Neural cell (in vitro differentiated cells): ENCODE results near the gene ADORA1. TPM values are rescaled to one million over a fixed set of nuclear protein-coding genes. Genes with fewer than 3 reads are reported as not detected.

Source experiments
- H2AFZ ChIP-seq: fragments of 200-600, 300-800 bp; sonication (generic), shearing (Covaris generic); 2 replicates; pipeline ENCODE4 v1.6.0; 2014; ENCODE audit warnings: low read depth, mild to moderate bottlenecking, antibody characterized with exemption, low read length, moderate library complexity
- H3F3A ChIP-seq: fragments of 200-600 bp; shearing (Covaris generic); 2 replicates; pipeline ENCODE4 v1.6.1; 2016; ENCODE audit warnings: mild to moderate bottlenecking, moderate library complexity, mixed read lengths, antibody characterized with exemption, low read length; ENCODE audit not compliant: insufficient read depth, poor library complexity, severe bottlenecking
- H3K27ac ChIP-seq: fragments of 200-600, 300-800 bp; sonication (generic), shearing (Covaris generic); 2 replicates; pipeline ENCODE4 v1.5.1; 2014; ENCODE audit warnings: mild to moderate bottlenecking, low read length, moderate library complexity
- H3K27me3 ChIP-seq: fragments of 300-800, 200-600 bp; sonication (generic), shearing (Covaris generic); 2 replicates; pipeline ENCODE4 v1.6.0; 2014; ENCODE audit warnings: mild to moderate bottlenecking, low read depth, low read length, moderate library complexity; ENCODE audit not compliant: insufficient read depth
- H3K36me3 ChIP-seq: fragments of 300-800, 200-600 bp; sonication (generic), shearing (Covaris generic); 2 replicates; pipeline ENCODE4 v1.5.1; 2014; ENCODE audit warnings: mild to moderate bottlenecking, antibody characterized with exemption, low read length, moderate library complexity; ENCODE audit not compliant: insufficient read depth
- H3K4me2 ChIP-seq: fragments of 300-800, 200-600 bp; sonication (generic), shearing (Covaris generic); 2 replicates; pipeline ENCODE4 v1.6.0; 2014; ENCODE audit warnings: mild to moderate bottlenecking, low read length
- H3K4me3 ChIP-seq: fragments of 300-800, 200-600 bp; sonication (generic), shearing (Covaris generic); 2 replicates; pipeline ENCODE4 v1.5.1; 2014; ENCODE audit warnings: mild to moderate bottlenecking, low read length, moderate library complexity
- H3K79me2 ChIP-seq: fragments of 200-600 bp; shearing (Covaris generic); replicated peaks from 2 replicates; pipeline ENCODE4 v1.6.0; 2014; ENCODE audit warnings: mild to moderate bottlenecking, low read length, moderate library complexity; ENCODE audit not compliant: insufficient read depth
- H3K9ac ChIP-seq: fragments of 300-800, 200-600 bp; sonication (generic), shearing (Covaris generic); 2 replicates; pipeline ENCODE4 v1.6.1; 2016; ENCODE audit warnings: mild to moderate bottlenecking, low read length, mixed read lengths
- H3K9me2 ChIP-seq: fragments of 200-600 bp; shearing (Covaris generic); 2 replicates; pipeline ENCODE4 v1.6.1; 2016; ENCODE audit warnings: mild to moderate bottlenecking, low read length, mixed read lengths; ENCODE audit not compliant: insufficient read depth
- H3K9me3 ChIP-seq: fragments of 200-600, 300-800 bp; sonication (generic), shearing (Covaris generic); 2 replicates; pipeline ENCODE4 v1.6.1; 2016; ENCODE audit warnings: mild to moderate bottlenecking, mixed run types, low read length, moderate library complexity, mixed read lengths
- H4K20me1 ChIP-seq: fragments of 200-600 bp; shearing (Covaris generic); 2 replicates; pipeline ENCODE4 v1.6.1; 2016; ENCODE audit warnings: mild to moderate bottlenecking, mixed run types; ENCODE audit not compliant: insufficient read depth
- EP300 ChIP-seq: fragments of 450-650 bp; conservative IDR thresholded peaks from 2 replicates; pipeline ENCODE4 v1.6.1; 2014; ENCODE audit warnings: antibody characterized with exemption, mild to moderate bottlenecking, moderate library complexity; ENCODE audit not compliant: poor library complexity, severe bottlenecking
- EZH2 ChIP-seq: fragments of 200-600, 300-800 bp; shearing (Covaris generic), sonication (generic); IDR thresholded peaks from 2 replicates; pipeline ENCODE4 v1.6.1; 2014; ENCODE audit warnings: antibody characterized with exemption, low read length, borderline replicate concordance, mild to moderate bottlenecking; ENCODE audit not compliant: insufficient read depth, poor library complexity, severe bottlenecking
- MXI1 ChIP-seq: fragments of 450-650 bp; conservative IDR thresholded peaks from 2 replicates; pipeline ENCODE4 v1.6.1; 2014; ENCODE audit warnings: antibody characterized with exemption, mild to moderate bottlenecking; ENCODE audit not compliant: poor library complexity, severe bottlenecking
- POLR2AphosphoS5 ChIP-seq: IDR thresholded peaks from 2 replicates; pipeline ENCODE4 v1.6.1; 2012
- RAD21 ChIP-seq: fragments of 450-650 bp; conservative IDR thresholded peaks from 2 replicates; pipeline ENCODE4 v1.6.1; 2014; ENCODE audit warnings: antibody characterized with exemption, mild to moderate bottlenecking, moderate library complexity
- SMC3 ChIP-seq: fragments of 450-650 bp; conservative IDR thresholded peaks from 2 replicates; pipeline ENCODE4 v1.6.1; 2014; ENCODE audit warnings: antibody characterized with exemption, mild to moderate bottlenecking, moderate library complexity; ENCODE audit not compliant: poor library complexity
- TAF1 ChIP-seq: IDR thresholded peaks from 2 replicates; pipeline ENCODE4 v1.6.1; 2012; ENCODE audit warnings: low read depth
- polyA plus RNA-seq: library from polyadenylated mRNA; depleted of rRNA; stranded (reverse); fragments of >200 nt; gene quantifications from 2 replicates; pipeline ENCODE4 v1.2.3, GENCODE V29; 2014
- TF ChIP-seq, protein P1 (sequence below): IDR thresholded peaks from 2 replicates; pipeline ENCODE4 v1.6.1; 2012; ENCODE audit warnings: borderline replicate concordance
- TF ChIP-seq, protein P2 (sequence below): fragments of 450-650 bp; IDR thresholded peaks from 2 replicates; pipeline ENCODE4 v1.5.1; 2014; ENCODE audit warnings: antibody characterized with exemption, mild to moderate bottlenecking, moderate library complexity; ENCODE audit not compliant: poor library complexity, severe bottlenecking

ADORA1 gene
- polyA plus RNA-seq, 1 donor from 2014 or later = 7.2 TPM

DNA sequence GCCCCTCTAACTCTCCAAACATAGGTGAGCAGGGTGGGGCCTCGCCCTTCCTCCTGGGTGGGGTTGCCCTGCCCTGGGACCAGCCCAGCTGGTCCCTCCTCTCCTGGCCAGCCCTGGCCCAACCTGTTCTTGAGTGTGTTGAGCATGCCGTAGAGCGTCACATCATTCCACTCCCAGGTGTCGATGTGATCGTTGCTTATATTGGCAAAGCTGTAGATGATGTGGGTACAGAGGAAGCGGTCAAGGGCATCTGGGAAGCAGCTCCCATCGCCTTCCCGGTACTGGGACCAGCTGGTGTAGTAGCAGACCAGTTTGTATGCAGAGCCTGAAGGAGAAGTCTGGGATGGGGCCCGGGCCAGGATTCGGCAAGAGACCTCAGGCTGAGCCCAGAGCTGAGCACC lies 57.5 kb downstream of the ADORA1 start:
- Histone ChIP-seq H3K27ac (no peak overlapping the region), H3K4me2 (no peak overlapping the region), H3K27me3 (no peaks in the 10 kb centered on the region), H3F3A (no peaks in the 10 kb centered on the region), H3K9ac (no peak overlapping the region), H3K79me2 (no peaks in the 10 kb centered on the region), H3K4me3 (no peak overlapping the region), H3K9me2 (no peaks in the 10 kb centered on the region), H3K36me3 (no peaks in the 10 kb centered on the region), H2AFZ (no peak overlapping the region), H4K20me1 (no peaks in the 10 kb centered on the region), H3K9me3 (no peaks in the 10 kb centered on the region)
- TF ChIP-seq, protein P1, sequence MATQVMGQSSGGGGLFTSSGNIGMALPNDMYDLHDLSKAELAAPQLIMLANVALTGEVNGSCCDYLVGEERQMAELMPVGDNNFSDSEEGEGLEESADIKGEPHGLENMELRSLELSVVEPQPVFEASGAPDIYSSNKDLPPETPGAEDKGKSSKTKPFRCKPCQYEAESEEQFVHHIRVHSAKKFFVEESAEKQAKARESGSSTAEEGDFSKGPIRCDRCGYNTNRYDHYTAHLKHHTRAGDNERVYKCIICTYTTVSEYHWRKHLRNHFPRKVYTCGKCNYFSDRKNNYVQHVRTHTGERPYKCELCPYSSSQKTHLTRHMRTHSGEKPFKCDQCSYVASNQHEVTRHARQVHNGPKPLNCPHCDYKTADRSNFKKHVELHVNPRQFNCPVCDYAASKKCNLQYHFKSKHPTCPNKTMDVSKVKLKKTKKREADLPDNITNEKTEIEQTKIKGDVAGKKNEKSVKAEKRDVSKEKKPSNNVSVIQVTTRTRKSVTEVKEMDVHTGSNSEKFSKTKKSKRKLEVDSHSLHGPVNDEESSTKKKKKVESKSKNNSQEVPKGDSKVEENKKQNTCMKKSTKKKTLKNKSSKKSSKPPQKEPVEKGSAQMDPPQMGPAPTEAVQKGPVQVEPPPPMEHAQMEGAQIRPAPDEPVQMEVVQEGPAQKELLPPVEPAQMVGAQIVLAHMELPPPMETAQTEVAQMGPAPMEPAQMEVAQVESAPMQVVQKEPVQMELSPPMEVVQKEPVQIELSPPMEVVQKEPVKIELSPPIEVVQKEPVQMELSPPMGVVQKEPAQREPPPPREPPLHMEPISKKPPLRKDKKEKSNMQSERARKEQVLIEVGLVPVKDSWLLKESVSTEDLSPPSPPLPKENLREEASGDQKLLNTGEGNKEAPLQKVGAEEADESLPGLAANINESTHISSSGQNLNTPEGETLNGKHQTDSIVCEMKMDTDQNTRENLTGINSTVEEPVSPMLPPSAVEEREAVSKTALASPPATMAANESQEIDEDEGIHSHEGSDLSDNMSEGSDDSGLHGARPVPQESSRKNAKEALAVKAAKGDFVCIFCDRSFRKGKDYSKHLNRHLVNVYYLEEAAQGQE = no peak
- TF ChIP-seq, protein P2, sequence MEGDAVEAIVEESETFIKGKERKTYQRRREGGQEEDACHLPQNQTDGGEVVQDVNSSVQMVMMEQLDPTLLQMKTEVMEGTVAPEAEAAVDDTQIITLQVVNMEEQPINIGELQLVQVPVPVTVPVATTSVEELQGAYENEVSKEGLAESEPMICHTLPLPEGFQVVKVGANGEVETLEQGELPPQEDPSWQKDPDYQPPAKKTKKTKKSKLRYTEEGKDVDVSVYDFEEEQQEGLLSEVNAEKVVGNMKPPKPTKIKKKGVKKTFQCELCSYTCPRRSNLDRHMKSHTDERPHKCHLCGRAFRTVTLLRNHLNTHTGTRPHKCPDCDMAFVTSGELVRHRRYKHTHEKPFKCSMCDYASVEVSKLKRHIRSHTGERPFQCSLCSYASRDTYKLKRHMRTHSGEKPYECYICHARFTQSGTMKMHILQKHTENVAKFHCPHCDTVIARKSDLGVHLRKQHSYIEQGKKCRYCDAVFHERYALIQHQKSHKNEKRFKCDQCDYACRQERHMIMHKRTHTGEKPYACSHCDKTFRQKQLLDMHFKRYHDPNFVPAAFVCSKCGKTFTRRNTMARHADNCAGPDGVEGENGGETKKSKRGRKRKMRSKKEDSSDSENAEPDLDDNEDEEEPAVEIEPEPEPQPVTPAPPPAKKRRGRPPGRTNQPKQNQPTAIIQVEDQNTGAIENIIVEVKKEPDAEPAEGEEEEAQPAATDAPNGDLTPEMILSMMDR = no peak
- TF ChIP-seq EZH2 = no peak
- no peak for TF ChIP-seq RAD21
- no peak for TF ChIP-seq POLR2AphosphoS5
- no peak for TF ChIP-seq MXI1
- TF ChIP-seq EP300 = no peak
- no peak for TF ChIP-seq TAF1
- TF ChIP-seq SMC3 = no peak

DNA sequence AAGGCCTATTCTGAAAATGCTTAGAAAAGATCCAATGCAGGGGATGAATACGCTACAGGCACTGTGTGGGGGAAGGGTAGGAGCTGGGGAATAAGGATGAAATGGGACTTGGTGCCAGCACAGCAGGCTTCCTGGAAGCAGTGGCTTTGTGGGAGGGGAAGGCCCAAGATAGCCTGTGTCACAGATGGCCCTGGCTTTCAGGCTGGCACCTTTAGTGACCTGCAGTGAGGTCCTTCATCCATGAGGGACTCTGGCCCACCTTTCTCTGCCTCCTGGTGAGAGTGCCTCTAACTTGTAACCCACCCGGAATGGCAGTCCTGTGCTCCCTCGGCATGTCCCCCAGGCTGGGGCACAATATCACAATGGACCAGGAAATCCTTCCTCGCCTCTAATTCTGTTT lies 58.1 kb downstream of the ADORA1 start:
- H3K4me2 ChIP-seq = no peak overlapping the region
- no peaks in the 10 kb centered on the region for H3K9me3 ChIP-seq
- H3K27ac ChIP-seq = no peak overlapping the region
- no peaks in the 10 kb centered on the region for H3K36me3 ChIP-seq
- H3K9me2 ChIP-seq = no peaks in the 10 kb centered on the region
- no peak overlapping the region for H2AFZ ChIP-seq
- H3K4me3 ChIP-seq = no peak overlapping the region
- H3K79me2 ChIP-seq = no peaks in the 10 kb centered on the region
- H3K9ac ChIP-seq = no peak overlapping the region
- TF ChIP-seq EP300 (no peak), SMC3 (no peak), POLR2AphosphoS5 (no peak), RAD21 (no peak), TAF1 (no peak), EZH2 (no peak), MXI1 (no peak)
- TF ChIP-seq, protein P1 = no peak
- TF ChIP-seq, protein P2 = no peak
- no peaks in the 10 kb centered on the region for H3F3A ChIP-seq
- H3K27me3 ChIP-seq = no peaks in the 10 kb centered on the region
- no peaks in the 10 kb centered on the region for H4K20me1 ChIP-seq
